Kidney epithelial cell (primary cell): Measurements from ENCODE around the gene TAP2. TPM values are rescaled to one million over a fixed set of nuclear protein-coding genes. Genes with fewer than 3 reads are reported as not detected.

Experiments used
- DNase-seq: peaks from one replicate; pipeline ENCODE4 v3.0.0-alpha.2; 2010; ENCODE audit warnings: low read depth
- H3K27me3 ChIP-seq: 2 replicates; pipeline ENCODE4 v1.6.0; 2011; ENCODE audit warnings: low read length; ENCODE audit not compliant: control insufficient read depth, insufficient read depth
- H3K36me3 ChIP-seq: 2 replicates; pipeline ENCODE4 v1.5.1; 2011; ENCODE audit warnings: low read length; ENCODE audit not compliant: control insufficient read depth, insufficient read depth
- H3K4me3 ChIP-seq: 2 replicates; pipeline ENCODE4 v1.5.1; 2011; ENCODE audit warnings: low read depth, mild to moderate bottlenecking, control low read depth, low read length
- total RNA-seq: library from RNA; depleted of rRNA; stranded (reverse); fragments of >200 nt; gene quantifications from 2 replicates; pipeline ENCODE4 v1.2.3, GENCODE V29; 2015
- TF ChIP-seq, protein P1 (sequence below): IDR thresholded peaks from 2 replicates; pipeline ENCODE4 v1.5.1; 2011; ENCODE audit warnings: mild to moderate bottlenecking, moderate library complexity, low read length, control low read depth, inconsistent platforms; ENCODE audit not compliant: insufficient read depth, poor library complexity, severe bottlenecking

TAP2 gene
- total RNA-seq, 1 donor from 2014 or later, result 22.7 TPM

DNA sequence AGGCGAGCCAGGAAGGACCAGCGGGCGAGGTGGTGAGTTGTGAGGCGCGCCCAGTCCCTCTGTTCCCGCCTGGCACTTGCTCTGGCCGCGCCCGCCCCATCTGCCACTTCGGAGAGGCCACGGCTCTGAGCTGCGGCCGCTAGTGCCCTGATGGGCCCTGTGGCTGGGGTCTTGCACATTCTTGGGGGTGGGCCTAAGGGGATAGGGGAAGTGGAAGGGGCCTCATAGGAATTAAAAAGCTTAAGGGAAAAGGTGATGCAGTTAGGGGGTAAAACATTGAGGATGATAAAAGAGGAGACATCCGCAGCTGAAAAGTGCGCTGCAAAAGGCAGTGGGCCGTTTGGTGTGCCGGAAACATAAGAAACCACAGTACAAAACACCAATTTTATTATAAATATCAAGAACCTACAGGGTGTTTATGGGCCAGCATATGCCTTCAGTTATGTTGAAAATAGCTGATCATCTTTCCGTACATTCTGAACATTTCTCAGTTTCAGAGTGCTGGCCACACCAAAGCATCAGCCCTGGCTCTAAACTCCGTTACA, 6.4 kb upstream of the TAP2 start:
- Histone ChIP-seq H3K4me3 (peak overlapping the region; percentile 84), H3K27me3 (no peaks in the 10 kb centered on the region), H3K36me3 (no peaks in the 10 kb centered on the region)
- DNase-seq, result no peak
- TF ChIP-seq, protein P1, sequence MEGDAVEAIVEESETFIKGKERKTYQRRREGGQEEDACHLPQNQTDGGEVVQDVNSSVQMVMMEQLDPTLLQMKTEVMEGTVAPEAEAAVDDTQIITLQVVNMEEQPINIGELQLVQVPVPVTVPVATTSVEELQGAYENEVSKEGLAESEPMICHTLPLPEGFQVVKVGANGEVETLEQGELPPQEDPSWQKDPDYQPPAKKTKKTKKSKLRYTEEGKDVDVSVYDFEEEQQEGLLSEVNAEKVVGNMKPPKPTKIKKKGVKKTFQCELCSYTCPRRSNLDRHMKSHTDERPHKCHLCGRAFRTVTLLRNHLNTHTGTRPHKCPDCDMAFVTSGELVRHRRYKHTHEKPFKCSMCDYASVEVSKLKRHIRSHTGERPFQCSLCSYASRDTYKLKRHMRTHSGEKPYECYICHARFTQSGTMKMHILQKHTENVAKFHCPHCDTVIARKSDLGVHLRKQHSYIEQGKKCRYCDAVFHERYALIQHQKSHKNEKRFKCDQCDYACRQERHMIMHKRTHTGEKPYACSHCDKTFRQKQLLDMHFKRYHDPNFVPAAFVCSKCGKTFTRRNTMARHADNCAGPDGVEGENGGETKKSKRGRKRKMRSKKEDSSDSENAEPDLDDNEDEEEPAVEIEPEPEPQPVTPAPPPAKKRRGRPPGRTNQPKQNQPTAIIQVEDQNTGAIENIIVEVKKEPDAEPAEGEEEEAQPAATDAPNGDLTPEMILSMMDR, result no peak

DNA sequence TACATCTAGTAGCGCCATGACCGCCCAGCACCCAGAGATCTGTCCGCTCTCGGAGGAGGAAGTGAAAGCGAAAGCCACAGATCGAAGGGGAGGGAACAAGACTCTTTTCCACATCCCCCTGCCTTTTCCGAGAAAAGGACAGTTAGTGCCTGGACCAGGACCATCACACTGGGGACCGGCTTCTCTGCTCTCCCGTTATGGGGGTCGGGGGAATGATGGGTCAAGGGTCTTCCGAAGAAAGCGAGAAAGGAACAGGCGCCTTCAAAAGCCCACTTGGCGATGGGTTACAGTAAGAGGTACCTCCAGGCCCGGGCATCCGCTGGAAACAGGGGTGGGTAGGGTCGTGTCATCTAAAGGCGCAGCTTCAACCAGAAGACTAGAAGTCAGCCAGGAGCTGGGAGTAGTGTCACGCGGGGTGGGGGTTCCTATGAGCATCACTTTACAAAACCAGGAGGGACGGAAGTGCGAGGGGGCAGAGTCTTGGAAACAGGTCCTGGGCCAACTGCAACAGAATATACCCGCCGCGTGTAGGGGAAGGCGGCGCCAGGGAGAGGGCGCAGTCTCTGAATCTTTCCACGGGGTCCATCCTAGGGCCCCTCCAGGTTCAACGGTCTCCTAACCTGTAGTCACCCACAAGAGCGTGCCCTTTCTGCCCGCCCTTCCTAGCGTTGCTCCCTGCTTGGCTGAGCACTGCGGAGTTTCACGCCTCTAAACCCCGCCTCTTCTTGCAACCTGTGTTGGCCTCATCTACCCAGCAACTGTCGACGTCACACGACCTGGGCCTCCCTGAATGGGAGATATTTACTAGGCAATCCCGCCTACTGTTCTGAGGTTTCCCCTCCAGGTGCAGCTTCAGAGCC, 5.7 kb upstream of the TAP2 start, which contains the start of gene PSMB8:
Gene PSMB8, minus strand, starts transcription at position 69 of the 860 bp plus-strand sequence. Its CDS starts 51 bp downstream, at position 18.
- no peaks in the 10 kb centered on the region for H3K27me3 ChIP-seq
- H3K36me3 ChIP-seq, result no peaks in the 10 kb centered on the region
- DNase-seq, result peak; percentile 84
- H3K4me3 ChIP-seq, result peak within 1 kb of the TSS; percentile 84
- TF ChIP-seq, protein P1, result peak; percentile 37

DNA sequence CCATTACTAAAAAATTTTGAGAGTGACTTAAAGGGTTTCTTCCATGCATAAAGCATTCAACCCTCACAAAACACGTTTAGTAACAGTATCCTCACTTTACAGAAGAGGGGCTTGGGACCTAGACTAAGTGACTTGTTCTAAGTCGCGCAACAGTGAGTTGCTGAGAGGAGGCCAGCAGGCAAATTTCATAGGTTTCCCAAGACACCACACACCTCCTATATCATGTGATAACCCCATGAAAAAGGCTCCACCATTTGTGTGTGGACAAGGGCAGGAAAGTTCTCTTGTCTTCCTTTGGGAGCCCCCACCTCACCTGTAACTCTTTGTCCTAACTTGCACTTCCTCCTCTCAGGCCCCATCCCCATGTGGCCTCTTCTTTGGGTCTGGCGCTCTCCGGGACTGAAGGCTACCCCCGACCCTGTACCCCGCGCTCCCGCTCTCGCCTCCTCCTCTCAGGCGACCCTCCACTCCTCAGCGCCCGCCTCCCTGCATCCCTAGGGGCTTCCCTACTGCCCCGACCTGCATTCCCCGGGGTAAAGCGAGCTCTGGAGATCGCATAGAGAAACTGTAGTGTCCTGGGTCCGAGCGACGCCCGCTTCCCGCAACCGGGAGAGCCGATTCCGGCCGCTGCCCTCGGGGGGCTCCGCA, 4.9 kb upstream of the TAP2 start:
- TF ChIP-seq, protein P1, result no peak
- H3K4me3 ChIP-seq, result peak overlapping the region; percentile 84
- no peak for DNase-seq
- H3K27me3 ChIP-seq, result no peaks in the 10 kb centered on the region
- no peaks in the 10 kb centered on the region for H3K36me3 ChIP-seq

DNA sequence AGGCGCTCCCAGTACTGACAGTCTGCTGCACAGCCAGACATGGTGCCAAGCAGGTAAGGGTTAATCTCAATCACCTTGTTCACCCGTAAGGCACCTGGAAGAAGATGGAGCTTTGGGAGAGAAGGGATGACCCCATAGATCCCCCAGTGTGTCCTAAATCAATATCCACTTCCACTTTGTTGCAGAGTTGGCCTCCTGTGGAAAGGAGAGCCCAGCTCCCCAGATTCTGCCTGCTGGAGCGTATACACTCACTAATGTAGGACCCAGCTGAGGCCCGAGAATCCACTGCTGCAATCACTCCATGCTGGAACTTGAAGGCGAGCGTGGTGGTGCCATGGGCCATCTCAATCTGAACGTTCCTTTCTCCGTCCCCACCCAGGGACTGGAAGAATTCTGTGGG, 4.2 kb upstream of the TAP2 start:
- TF ChIP-seq, protein P1, result no peak
- no peaks in the 10 kb centered on the region for H3K27me3 ChIP-seq
- no peak overlapping the region for H3K4me3 ChIP-seq
- DNase-seq, result no peak
- H3K36me3 ChIP-seq, result no peaks in the 10 kb centered on the region

DNA sequence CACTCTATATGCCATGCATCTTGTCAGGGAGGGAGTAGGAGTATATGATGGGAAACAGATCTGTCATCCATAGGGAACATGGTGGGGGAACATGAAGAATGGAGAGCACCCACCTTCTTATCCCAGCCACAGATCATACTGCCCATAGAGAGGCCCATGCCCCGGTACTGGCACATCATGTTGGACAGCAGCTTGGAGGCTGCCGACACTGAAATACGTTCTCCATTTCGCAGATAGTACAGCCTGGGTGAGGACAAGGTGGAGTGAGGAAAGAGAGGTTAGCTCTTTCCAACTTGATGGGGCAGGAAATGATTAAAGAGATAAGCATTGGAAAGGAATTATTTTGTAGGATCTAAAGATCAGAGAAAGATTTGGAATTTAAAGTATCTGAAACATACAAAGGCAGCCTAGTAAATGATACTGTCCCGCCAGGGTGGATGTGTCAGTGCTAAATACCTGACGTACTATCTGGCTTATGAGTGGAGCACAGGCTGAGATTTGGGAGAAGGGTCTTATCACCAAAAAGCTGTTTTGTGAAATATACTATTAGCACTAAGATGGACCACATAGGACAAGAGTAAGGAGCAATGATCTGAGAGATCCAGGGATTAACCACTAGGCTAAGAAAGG, 3.6 kb upstream of the TAP2 start:
- Histone ChIP-seq H3K27me3 (no peaks in the 10 kb centered on the region), H3K36me3 (no peaks in the 10 kb centered on the region), H3K4me3 (no peak overlapping the region)
- no peak for DNase-seq
- TF ChIP-seq, protein P1, result no peak
